GM21737 (cell line): Measurements from ENCODE around the gene ATG3.
A peak's percentile ranks its signal among the peaks of the same experiment; 100 is the strongest.
"Not testable (repeated sequence)": the region's sequence is repeated elsewhere in the genome, so short reads cannot be mapped to it uniquely, and the experiment has no call there.

Experiments used
- ATAC-seq: cut with Tn5 transposase; IDR thresholded peaks from one replicate; pipeline ENCODE4 v1.9.1; 2021; ENCODE audit warnings: mild to moderate bottlenecking, moderate library complexity; ENCODE audit not compliant: unreplicated experiment

The ATG3 gene

GRCh38 chr3:112564247-112564939 lies 2.6 kb upstream of the ATG3 start:
- not testable (repeated sequence) for ATAC-seq

- ATAC-seq = peak; percentile 43
These were observed 353 bp downstream of the ATG3 start for GRCh38 chr3:112561484-112561733.

GRCh38 chr3:112560721-112561483 lies 860 bp downstream of the ATG3 start:
- peak; percentile 27 for ATAC-seq

- ATAC-seq = no peak
These were observed 1.5 kb downstream of the ATG3 start for GRCh38 chr3:112560307-112560706.

GRCh38 chr3:112557976-112558375 lies 3.8 kb downstream of the ATG3 start:
- no peak for ATAC-seq

- ATAC-seq = no peak
These were observed 6.1 kb downstream of the ATG3 start for GRCh38 chr3:112555535-112556170.

- ATAC-seq = no peak
These were observed 10.9 kb downstream of the ATG3 start for GRCh38 chr3:112550859-112551258.

GRCh38 chr3:112546216-112546759 lies 15.5 kb downstream of the ATG3 start:
- ATAC-seq = no peak

GRCh38 chr3:112539825-112540650 lies 21.7 kb downstream of the ATG3 start:
- ATAC-seq = peak; percentile 80

GRCh38 chr3:112531358-112531781 lies 30.4 kb downstream of the ATG3 start:
- ATAC-seq = no peak

- no peak for ATAC-seq
These were observed 31.2 kb downstream of the ATG3 start for GRCh38 chr3:112530573-112530972.

- not testable (repeated sequence) for ATAC-seq
These were observed 37.6 kb downstream of the ATG3 start for GRCh38 chr3:112524127-112524526.

GRCh38 chr3:112519424-112520001 lies 42.2 kb downstream of the ATG3 start:
- ATAC-seq = peak; percentile 47

- not testable (repeated sequence) for ATAC-seq
These were observed 42.8 kb downstream of the ATG3 start for GRCh38 chr3:112518970-112519369.

GRCh38 chr3:112514527-112515128 lies 47.1 kb downstream of the ATG3 start:
- ATAC-seq = peak; percentile 99

- ATAC-seq = no peak
These were observed 49.4 kb downstream of the ATG3 start for GRCh38 chr3:112512320-112512719.

- ATAC-seq = no peak
These were observed 52.9 kb downstream of the ATG3 start for GRCh38 chr3:112508860-112509259.

GRCh38 chr3:112508261-112508660 lies 53.5 kb downstream of the ATG3 start:
- no peak for ATAC-seq

GRCh38 chr3:112505907-112506306 lies 55.9 kb downstream of the ATG3 start:
- ATAC-seq = no peak

- no peak for ATAC-seq
These were observed 57.6 kb downstream of the ATG3 start for GRCh38 chr3:112504123-112504522.
